ENCODE results near the gene TCP10L.

TCP10L gene

DNA sequence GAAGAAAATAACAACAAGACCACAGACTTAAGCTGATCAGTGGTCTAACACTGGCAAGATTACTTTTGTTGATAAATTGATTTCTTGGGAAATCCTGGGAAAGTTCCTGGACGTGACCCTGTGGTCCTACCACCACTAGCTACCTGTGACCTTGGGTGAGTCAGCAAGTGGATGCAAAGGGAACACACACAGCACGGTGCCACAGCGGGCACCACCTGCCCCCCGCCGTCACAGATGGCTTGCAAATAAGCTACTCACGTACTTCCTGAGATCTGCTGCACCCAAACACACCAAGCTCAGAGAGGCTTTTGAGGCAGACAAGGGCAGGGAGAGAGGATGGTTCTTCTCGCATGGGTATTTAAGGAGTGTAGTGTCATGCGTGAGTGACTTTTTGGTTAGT lies 14.2 kb upstream of the TCP10L start:
- Histone ChIP-seq H3K4me3 (ENCODE audit: low read depth, low read length) (no peak overlapping the region), H3K36me3 (peaks cover 19% of the 10 kb centered on the region), H3K4me1 (no peaks in the 10 kb centered on the region), H3K27me3 (no peaks in the 10 kb centered on the region), H3K9me3 (no peaks in the 10 kb centered on the region)
- no peak for DNase-seq
- TF ChIP-seq, protein P1, sequence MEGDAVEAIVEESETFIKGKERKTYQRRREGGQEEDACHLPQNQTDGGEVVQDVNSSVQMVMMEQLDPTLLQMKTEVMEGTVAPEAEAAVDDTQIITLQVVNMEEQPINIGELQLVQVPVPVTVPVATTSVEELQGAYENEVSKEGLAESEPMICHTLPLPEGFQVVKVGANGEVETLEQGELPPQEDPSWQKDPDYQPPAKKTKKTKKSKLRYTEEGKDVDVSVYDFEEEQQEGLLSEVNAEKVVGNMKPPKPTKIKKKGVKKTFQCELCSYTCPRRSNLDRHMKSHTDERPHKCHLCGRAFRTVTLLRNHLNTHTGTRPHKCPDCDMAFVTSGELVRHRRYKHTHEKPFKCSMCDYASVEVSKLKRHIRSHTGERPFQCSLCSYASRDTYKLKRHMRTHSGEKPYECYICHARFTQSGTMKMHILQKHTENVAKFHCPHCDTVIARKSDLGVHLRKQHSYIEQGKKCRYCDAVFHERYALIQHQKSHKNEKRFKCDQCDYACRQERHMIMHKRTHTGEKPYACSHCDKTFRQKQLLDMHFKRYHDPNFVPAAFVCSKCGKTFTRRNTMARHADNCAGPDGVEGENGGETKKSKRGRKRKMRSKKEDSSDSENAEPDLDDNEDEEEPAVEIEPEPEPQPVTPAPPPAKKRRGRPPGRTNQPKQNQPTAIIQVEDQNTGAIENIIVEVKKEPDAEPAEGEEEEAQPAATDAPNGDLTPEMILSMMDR (IDR thresholded peaks at IDR 0.05; ENCODE audit: low read depth, low read length) = no peak

DNA sequence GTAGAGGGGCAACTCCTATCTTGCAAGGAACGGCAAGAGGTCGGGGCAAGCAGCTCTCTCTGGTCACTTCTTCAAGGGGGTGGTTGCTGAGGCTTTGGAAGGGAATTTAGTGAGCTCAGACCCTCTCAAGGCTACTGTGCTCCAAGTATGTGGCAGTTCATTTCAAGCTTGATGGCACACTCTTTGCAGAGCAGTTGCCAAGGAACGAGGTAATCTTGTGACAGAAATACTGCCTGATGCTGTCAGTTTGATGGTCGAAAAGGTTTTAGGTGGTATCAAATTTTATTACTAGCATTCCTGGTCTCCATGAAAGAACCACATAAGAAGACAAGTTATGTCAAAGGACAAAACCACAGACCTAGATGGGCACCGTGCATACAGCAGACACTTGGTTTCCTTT lies 13.8 kb upstream of the TCP10L start:
- Histone ChIP-seq H3K27me3 (no peaks in the 10 kb centered on the region), H3K36me3 (peaks cover 18% of the 10 kb centered on the region), H3K4me3 (ENCODE audit: low read depth, low read length) (no peak overlapping the region), H3K9me3 (no peaks in the 10 kb centered on the region), H3K4me1 (no peaks in the 10 kb centered on the region)
- no peak for DNase-seq
- TF ChIP-seq, protein P1 (IDR thresholded peaks at IDR 0.05; ENCODE audit: low read depth, low read length) = no peak

DNA sequence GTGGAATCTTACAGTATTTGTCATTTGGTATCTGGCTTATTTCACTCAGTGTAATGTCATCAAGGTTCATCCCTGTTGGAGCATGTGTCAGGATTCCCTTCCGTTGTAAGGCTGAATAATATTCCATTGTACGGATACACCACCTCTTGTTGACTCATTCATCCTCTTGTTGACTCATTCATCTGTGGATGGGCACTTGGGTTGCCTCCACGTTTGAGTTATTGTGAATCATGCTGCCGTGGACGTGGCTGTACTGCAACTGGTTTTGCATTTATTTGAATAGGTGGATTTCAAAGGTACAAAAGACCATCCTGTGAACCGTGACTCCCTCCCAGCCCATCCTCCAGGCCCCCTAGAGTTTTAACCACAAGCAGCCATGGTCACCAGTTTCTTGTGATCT lies 11.9 kb upstream of the TCP10L start:
- TF ChIP-seq, protein P1 (IDR thresholded peaks at IDR 0.05; ENCODE audit: low read depth, low read length) = no peak
- no peak for DNase-seq
- H3K9me3 ChIP-seq = no peaks in the 10 kb centered on the region
- H3K27me3 ChIP-seq = no peaks in the 10 kb centered on the region
- 0 out of 2 replicates have a peak, but pooled peaks cover 8% of the 10 kb centered on the region for H3K36me3 ChIP-seq
- H3K4me3 ChIP-seq (ENCODE audit: low read depth, low read length) = no peak overlapping the region
- no peaks in the 10 kb centered on the region for H3K4me1 ChIP-seq

DNA sequence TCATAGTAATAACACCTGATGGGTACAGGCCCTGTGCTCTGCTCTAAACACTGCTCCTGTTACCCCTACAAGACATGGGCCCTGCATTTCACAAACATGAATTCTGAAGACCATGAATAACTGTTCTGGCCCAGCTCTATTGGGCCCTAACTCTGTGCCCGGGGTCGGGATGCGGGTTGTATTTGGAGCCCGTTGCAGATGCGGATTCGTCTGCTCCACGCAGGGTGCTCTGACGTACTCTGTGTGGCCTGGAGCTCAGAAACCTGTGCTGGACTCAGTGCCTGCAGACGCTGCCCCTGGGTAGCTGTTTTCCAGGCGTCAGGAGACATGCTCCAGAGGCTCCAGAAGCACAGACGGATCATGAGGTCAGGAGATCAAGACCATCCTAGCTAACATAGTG lies 10.1 kb upstream of the TCP10L start:
- no peaks in the 10 kb centered on the region for H3K4me1 ChIP-seq
- 0 out of 2 replicates have a peak, but pooled peaks cover 4% of the 10 kb centered on the region for H3K36me3 ChIP-seq
- TF ChIP-seq, protein P1 (IDR thresholded peaks at IDR 0.05; ENCODE audit: low read depth, low read length) = no peak
- no peak for DNase-seq
- no peaks in the 10 kb centered on the region for H3K27me3 ChIP-seq
- H3K4me3 ChIP-seq (ENCODE audit: low read depth, low read length) = no peak overlapping the region
- H3K9me3 ChIP-seq = no peaks in the 10 kb centered on the region

DNA sequence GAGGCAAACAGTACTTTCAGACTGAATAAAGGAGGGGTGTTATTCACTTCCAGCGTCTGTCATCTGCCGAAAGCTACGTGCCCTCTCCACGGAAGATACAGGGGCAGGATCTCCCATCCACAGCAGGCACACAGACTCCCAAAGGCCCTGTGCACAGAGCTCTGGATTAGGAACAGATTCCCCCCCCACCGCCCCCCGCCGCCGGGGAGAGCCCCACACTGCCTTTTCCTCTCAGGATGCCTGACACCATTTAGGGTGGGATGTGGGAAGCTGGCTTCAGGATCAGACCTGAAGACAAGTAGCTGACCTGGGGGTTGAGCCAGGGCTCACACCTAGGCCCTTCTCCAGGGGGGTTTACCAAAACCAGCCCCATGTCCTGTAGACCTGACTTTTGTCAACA lies 8.4 kb upstream of the TCP10L start:
- no peaks in the 10 kb centered on the region for H3K4me1 ChIP-seq
- no peaks in the 10 kb centered on the region for H3K36me3 ChIP-seq
- DNase-seq = no peak
- TF ChIP-seq, protein P1 (IDR thresholded peaks at IDR 0.05; ENCODE audit: low read depth, low read length) = no peak
- no peaks in the 10 kb centered on the region for H3K27me3 ChIP-seq
- no peaks in the 10 kb centered on the region for H3K9me3 ChIP-seq
- no peak overlapping the region for H3K4me3 ChIP-seq (ENCODE audit: low read depth, low read length)

DNA sequence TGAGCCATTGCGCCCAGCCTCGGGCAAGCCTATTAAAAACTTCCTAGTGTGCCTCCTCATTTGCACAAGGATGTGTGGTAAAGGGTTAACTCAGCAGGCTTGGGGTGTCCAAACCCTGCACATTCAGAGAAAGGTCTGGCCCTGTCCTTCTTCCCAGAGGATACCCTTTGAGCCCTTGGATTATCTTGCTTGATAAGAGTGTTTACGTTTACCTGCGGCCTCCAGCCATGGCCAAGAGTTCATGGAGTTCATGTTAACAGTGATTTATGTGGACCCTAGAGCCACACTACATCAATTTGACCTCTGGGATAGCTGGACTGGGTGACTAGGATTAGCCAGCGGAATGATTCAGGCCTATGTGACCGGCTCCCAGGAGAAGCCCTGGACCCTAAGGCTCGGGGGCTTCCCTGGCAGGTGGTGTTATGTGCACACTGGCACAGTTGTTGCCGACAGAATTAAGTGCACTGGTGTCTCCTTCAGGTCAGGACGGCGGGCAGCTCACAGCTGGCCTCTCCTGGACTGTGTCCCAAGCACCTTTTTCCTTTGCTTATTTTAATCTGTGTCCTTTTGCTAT lies 7.7 kb upstream of the TCP10L start:
- no peaks in the 10 kb centered on the region for H3K4me1 ChIP-seq
- no peaks in the 10 kb centered on the region for H3K36me3 ChIP-seq
- DNase-seq = no peak
- H3K4me3 ChIP-seq (ENCODE audit: low read depth, low read length) = no peak overlapping the region
- TF ChIP-seq, protein P1 (IDR thresholded peaks at IDR 0.05; ENCODE audit: low read depth, low read length) = no peak
- no peaks in the 10 kb centered on the region for H3K27me3 ChIP-seq
- H3K9me3 ChIP-seq = no peaks in the 10 kb centered on the region

All from BE2C (cell line).